HPDE6-E6E7 (cell line): ENCODE data around the gene GORAB.
A peak's percentile ranks its signal among the peaks of the same experiment; 100 is the strongest.

ENCODE experiments used
- DNase-seq: peaks from one replicate; pipeline ENCODE4 v3.0.0; 2011; ENCODE audit warnings: missing footprints; ENCODE audit errors: extremely low spot score

Gene GORAB

DNA sequence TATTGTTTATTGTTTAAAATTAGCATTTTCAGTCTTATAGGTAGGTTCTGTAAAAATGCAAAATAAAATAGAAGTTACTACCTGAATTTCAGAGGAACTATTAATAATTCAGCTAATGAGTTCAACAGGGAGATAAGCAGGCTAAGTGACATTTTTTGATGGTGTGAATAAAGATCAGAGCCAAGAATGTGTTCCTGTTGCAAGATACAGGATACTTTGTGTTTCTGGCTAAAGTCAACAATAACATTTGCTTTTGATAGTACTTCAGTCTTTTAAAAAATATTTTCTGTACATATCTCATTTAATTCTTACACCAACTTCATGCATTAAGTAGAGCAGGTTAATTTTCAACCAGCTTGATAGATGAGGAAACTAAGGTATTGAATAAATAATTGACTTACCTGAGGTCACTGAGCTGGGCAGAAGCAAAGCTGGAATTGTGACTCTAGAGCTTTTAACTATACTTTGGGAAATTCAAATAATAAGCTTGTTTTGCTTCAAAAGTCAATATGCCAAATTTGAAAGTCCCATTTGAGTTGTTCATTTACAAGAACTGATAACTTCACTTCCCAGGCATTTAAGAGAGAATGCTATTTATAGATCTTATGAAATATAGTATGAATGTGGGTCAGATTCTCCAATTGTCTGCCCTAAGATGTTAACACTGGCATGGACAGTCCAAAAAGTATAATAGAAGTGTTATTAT lies 6.0 kb downstream of the GORAB start:
- DNase-seq = no peak

DNA sequence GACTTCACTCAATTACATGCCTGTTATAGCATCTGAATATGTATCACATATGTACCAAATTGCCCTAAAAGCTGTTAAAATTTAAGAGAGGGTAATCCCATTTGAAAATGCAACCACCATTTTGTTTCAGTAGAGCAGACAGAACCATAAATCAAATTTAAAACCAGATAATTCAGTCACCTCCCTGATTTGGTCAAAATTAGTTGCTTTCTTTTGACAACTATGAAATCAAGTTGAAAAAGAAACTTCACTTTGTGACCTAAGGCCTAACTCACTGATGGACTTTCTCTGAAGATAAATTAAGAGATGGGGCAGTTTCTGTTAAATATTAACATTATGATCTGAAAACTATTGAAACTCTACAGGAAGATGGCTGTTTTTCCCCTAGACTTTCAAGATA lies 6.7 kb downstream of the GORAB start:
- no peak for DNase-seq

DNA sequence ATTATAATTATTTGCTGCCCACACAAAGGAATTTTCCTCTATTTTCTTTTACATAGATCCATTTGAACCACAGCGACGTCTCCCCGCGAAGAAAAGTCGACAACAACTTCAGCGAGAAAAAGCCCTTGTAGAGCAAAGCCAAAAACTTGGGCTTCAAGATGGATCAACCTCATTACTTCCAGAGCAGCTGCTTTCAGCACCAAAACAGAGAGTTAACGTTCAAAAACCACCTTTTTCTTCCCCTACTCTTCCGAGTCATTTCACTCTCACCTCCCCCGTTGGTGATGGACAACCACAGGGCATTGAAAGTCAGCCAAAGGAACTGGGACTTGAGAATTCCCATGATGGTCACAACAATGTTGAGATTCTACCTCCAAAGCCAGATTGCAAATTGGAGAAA lies 7.2 kb downstream of the GORAB start:
- DNase-seq = no peak

DNA sequence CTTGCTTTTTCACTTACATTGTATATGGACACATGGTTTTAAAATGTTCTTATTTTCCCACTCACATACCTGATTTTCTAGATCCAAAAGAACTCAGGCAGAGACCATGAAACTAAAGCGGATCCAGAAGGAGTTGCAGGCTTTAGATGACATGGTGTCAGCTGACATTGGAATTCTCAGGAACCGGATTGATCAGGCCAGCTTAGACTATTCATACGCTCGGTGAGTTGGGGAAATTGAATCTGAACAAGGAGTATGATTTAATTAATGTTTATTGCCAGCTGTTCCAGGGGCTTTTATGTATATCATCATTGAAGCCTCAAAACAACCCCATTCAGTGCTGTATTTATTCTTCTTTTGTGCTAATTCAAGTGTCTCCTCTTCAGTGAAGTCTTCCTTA lies 12.7 kb downstream of the GORAB start:
- DNase-seq = no peak

DNA sequence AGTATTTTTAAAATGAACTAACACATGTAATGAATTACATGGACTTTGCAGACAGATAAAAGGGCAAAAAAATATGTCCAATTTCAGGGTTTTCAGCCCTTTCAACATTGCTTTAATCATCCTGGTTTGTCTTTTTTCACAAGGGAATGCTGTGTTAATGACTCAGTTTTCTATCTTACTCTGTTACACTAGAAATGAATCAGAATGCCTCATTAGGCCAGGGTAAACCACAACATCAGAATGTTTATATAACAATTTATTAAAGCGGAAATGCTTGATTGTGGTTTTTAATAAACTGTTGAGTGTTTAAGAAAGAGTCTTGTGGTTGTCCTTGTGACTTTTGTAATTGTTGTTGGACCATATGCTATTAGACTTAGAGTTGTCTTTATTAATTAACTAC lies 13.5 kb downstream of the GORAB start:
- DNase-seq = peak; percentile 19

DNA sequence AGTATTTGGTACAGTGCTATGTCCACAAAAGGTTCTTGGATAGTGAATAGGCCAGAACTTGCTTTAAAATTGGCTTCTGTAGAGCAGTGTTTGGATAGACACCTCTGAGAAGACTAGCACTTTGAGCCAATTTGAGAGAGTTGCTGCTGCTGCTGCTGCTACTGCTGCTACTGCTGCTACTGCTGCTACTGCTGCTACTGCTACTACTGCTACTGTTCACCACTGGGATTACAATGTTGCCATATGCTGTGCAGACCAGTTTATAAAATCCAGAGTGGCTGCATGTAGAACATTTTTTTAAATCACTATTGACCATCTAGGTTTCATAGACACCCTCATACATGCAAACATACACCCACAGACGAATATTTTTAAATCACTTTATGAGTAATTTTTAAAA lies 15.3 kb downstream of the GORAB start:
- DNase-seq = no peak

DNA sequence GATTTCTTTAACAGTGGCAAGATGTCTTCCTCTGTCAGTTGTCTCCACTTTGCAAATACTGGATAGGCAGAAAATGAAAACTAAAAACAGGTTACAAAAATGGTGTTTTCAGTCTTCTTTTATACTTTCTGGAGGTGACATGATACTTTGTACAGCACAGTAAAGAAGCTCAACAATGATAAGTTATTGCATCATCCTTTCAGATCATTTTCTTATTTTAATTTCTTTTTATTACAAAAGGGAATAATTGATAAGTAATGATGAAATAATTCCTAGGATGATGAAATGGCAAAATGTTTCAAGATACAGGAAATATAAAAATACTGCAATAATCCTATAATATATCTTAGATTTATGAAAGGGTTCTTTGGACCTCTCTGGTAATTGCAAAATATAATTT lies 16.5 kb downstream of the GORAB start:
- DNase-seq = no peak

DNA sequence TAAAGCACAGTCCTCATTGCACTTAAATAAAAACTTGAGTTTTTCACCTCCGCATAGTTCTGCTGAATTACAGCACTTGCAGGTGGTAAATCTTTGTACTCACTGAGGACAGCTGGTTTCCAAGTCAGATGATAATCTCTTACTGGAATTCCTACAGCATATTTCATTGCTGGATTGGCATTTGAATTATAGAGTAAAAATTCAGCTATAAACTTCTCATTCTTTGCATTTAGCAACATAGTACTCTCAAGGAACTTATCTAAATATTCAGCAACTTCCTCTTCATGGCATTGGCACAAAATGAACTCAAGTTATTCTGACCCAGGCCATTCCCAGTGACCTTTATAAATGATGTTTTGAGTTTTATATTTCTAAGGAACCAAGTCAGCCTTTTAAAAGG lies 23.4 kb downstream of the GORAB start:
- DNase-seq = no peak

DNA sequence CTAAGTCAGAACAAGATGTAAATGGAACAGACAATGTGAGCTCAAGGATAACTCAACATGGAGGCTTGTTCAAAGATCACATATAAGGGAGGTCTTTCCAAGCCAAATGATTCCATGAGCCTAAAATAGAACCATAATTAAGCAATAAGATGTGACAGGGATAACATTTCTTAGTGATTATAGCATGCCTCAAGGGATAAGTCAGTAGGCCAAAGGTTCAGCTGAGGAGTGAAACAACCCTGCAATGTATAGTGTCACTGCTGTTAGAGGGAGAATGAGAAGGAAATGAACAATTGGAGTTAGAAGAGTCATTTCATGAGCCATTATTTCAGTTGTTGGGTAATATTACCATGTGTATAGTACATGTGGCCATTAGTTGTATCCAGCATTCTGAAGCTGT lies 25.0 kb downstream of the GORAB start:
- no peak for DNase-seq

DNA sequence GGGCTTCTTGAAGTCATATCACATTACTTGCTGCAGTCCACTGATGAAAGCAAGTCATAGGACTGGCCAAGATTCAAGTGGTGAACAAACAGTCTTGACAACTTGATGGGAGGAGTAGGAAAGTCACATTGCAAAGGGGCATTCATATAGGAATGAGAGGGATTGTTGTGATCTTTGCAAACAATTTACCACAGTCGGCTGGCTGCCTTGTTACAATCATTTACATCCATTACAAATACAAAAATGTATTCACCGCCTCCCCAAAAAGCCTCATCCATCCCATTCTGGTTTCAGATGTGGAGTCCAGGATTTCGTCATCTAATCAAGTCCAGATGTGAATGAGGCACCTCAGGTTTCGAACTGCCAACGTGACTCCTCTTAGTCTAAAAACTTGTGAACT lies 26.8 kb downstream of the GORAB start:
- no peak for DNase-seq

DNA sequence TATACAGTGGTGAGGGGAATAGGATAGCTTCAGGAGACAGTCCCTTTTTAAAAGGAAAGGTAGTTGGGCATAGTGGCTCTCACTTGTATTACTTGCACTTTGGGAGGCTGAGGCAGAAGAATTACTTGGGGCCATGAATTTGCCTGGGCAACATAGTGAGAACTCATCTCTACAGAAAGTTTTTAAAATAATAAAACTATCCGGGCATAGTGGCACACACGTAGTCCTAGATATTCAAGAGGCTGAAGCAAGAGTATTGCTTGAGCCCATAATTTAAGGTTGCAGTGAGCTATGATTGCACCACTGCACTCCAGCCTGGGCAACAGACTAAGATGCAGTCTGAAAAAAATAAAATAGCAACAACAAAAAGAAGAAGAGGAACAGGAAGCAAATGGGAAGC lies 27.2 kb downstream of the GORAB start:
- no peak for DNase-seq

DNA sequence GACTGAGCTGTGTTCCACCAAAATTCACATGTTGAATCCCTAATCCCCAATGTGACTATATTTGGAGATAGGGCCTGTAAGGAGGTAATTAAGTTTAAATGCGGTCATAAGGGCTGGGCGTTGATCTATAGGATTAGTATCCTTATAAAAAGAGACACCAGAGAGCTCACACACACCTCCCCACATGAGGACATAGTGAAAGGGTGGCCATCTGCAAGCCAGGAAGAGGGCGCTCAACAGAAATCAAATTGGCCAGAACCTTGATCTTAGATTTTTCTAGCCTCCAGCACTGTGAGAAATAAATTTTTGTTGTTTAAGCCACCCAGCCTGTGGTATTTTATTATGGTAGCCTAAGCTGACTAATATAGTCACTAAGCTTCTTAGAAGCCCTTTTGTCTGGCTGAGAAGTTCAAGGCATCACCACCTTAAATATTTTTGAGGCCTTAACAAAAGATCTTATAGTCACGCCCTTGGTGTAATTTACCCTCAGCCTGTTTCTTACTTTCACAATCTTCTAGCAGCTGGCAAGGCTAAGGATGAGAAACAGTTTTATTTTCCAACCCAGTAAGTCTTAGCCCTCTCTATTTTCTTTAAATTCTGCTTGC lies 28.8 kb downstream of the GORAB start:
- no peak for DNase-seq

DNA sequence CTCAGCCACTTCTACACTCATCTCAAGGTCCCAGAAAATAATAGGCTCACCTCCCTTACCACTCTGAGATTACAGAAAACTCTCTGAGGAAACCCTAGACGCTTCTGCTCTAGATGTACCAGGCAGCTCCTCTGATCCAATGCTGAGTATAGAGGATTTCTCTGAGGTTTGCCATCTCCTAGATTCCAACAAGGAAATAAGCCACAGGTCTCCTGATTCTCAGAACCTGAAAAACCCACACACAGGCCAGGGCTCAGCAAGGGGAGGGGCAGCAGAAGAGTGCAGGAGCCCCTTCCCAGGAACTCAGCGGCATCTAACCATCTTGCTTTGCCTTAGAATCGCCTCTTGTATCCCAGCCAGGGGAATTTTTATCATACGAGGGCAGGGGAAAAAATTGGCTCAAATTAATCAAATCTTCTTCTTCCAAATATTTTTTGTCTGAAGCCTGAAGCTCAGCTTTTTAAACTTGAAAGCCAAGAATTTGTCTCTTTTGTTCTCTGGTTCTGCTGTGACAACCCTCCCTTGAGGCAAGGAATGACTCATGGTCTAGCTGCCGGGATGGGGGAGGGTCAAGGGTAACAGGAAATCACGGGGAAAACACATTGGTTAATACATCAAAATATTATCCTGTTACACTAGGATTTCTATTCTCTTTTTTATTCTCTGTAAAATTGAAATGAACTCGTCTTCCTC lies 30.8 kb downstream of the GORAB start:
- DNase-seq = peak; percentile 83

DNA sequence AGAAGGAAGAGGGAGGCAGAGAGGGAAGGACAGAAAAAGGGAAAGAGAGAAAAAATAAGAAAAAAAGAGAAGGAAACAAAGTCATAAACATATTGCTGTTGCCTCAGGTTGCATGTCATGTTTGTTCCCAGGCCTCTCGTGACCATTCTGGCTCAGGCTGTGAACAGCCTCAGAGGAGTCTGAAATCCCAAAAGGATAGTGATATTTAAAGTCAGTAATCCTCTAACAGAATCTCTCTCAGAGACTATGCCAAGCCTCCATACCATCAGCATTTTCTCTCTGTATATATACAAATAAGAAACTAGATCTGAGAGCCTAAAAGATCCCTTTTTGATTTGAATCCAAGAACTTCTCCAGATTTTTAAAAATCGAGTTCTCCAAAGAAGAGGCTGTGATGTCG lies 35.2 kb downstream of the GORAB start:
- DNase-seq = no peak

DNA sequence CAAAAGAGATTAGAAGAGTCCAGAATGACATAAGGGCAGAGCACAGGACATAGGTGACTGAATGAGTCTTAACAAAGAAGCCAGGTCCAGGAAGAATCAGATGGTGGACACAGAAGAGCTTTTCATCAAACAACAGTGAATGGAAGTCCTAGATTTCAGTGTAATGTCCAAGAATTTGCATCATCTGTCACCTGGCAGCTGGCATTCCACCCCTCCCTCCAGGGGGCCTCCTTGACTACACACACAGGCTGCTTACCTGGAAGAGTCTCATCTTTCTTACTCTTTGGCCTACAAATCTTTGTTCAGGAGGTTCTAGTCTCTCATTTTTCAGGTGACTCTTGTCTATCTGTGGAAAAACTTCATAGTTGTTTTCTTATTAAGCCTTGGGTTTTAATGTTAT lies 36.2 kb downstream of the GORAB start:
- no peak for DNase-seq

DNA sequence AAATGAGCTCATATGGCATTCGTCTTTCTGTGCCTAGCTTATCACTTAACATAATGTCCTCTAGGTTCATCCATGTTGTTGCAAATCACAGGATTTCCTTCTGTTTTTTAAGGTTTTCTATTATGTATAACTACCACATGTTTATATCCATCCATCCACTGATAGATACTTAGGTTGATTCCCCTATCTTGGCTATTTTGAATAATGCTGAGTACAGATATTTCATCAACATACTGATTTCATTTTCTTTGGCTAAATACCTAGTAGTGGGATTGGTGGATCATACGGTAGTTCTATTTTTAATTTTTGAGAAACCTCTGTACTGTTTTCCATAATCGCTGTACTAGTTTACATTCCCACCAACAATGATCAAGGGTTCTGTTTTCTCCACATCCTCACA lies 45.0 kb downstream of the GORAB start:
- DNase-seq = no peak

DNA sequence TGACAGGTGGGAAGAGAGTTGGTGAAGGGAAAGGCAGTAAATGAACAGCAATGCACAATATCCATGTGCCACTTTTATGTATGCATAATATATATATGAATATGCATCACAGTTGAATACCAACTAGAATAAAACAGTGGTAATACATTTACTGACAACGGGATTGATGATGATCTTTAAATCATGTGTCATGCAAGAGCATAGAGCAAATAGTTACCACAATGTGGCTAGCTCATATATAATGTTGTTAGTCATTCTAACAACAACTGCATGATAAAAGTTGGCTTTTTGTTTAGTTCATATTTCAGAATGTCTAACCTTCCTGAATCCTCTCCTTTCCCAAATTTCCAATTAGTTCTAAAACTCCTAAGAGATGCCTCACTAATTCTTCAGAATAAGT lies 46.4 kb downstream of the GORAB start:
- no peak for DNase-seq

DNA sequence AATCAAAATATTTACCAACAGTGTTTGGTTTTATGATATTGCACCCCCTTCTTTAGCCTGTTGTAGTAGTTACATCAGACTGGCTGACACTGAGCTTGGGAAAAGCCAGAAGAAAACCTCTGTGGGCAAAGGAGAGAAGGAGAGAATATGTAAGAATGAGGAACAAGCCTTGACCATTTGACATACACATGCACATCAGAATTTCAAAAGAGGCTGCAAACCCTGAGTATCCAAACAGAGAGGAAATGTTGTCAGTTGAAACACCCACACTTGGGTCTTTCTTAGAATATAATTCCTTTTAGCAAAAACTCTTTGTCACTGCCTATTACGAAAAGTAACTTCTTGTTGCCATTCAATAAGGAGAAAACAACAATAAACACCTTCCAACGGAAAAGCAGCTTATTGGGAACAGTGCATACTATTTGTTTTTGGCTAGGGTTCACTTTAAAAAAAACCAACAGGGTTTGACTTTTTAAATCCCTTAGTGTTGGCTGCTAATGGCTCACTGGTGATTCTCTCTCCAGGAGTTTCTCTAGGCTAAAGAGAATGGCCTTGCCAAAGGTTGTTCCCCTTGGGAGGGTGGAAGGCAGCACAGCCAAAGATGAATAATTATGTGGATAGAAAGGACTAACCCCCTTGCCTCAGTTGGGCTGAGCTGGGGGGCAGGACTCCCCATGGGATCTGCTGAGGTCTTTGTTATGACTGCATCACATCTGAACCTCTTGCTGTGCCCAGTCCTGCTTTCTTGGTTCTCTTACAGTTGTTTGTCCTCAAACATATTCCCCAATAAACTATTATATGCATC lies 48.9 kb downstream of the GORAB start:
- DNase-seq = no peak

DNA sequence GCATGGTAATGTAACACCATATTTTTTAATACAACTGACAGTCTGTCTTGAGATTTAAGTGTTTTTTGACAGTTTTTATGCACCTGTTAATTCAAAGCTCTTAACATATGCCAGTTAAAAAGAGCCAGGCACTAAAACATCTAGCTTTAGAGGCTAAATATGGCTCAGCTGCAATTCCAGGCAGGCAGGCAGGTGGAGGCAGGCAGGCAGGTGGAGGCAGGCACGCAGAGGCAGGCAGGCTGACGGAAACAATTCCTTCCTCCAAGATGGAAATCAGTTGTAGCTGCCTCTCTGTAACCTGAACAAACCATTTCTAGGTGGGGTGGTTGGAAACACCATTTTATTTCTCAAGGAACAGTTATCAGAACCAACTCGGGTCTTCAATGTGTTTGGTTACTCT lies 51.2 kb downstream of the GORAB start:
- no peak for DNase-seq

DNA sequence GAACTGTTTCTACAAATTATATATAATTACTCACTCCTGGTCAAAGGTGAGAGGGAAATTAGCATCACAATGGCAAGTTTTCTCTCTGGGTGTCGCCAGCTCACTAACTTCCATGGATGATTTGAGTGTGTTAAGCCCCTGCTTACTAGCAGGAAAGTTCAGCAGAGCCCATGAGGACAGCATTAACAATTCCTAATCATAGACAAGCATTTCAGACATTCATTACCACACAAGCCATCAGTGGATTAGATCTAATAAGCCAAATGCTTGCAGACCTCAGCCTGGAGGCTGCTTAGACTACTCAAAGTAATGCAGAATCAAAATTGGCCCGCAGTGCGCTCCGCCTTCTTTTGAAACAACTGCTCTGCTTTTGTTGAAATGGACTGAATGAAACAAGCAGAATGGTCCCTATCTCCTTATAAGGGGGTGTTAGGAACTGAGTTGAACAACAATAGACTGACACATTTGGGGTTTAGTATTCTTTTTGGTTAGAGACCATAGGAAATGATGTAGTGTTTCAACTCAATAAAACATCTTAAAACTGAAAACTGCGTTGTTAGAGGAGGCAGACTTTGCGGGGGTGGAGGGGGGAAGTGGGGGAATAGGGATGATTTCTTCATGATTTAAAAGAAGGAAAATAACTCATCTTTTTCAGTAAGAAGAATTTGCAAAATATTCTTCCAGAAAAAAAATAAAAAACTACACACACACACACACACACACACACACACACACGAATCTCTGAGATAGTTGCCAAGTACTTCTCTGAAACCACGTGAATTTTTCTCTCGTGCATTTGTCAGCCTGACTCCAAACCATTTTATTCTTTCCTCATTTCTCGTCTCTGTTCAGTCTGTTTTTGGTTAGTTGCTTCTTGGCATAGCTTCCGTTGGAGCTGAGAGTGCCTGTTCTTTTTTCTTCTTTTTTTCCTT lies 54.6 kb downstream of the GORAB start:
- DNase-seq = no peak

DNA sequence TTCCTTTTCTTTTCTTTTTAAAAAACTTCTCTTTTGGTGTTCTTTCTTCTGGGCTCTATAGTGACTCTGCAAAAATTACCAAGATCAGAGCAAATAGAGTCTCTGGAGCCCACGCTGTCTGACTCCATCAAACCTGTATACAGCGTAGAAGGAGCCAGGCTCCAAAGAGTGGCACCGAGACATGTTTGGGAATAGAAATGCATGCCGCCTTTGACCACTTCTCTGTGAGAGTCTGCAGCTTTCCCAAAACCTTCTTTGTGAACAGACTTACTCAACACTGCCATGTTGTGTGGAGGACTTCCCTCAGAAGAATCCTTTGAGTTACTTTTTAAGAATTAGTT lies 55.3 kb downstream of the GORAB start:
- DNase-seq = no peak
